Glomerular endothelial cell (primary cell): Measurements from ENCODE around the gene MMP12. TPM values are rescaled to one million over a fixed set of nuclear protein-coding genes. Genes with fewer than 3 reads are reported as not detected.

ENCODE experiments used
- total RNA-seq: library from RNA; depleted of rRNA; stranded (reverse); fragments of >200 nt; gene quantifications from 2 replicates; pipeline ENCODE4 v1.2.3, GENCODE V29; 2015

MMP12 gene
- total RNA-seq, 1 donor from 2014 or later, result not detected

Other genes starting within 250 kb of the MMP12 start
- not detected in 2 replicates for gene MMP20, start 249.7 kb downstream of the MMP12 start, total RNA-seq
- not detected in 2 replicates for gene MMP27, start 169.2 kb downstream of the MMP12 start, total RNA-seq
- gene MMP8, start 150.0 kb downstream of the MMP12 start, total RNA-seq, result not detected in 2 replicates
- 29.5 and 39.8 TPM in 2 replicates for gene MMP10, start 94.4 kb downstream of the MMP12 start, total RNA-seq
- gene MMP1, start 76.8 kb downstream of the MMP12 start, total RNA-seq, result 2,602 and 5,796 TPM in 2 replicates
- not detected in 2 replicates for gene MMP3, start 31.4 kb downstream of the MMP12 start, total RNA-seq
- gene MMP13, start 80.8 kb upstream of the MMP12 start, total RNA-seq, result not detected in 2 replicates
- 82.1 and 85.1 TPM in 2 replicates for gene DCUN1D5, start 217.2 kb upstream of the MMP12 start, total RNA-seq
- 7.5 and 7.8 TPM in 2 replicates for gene DYNC2H1, start 234.4 kb upstream of the MMP12 start, total RNA-seq